GM18909 (cell line): ENCODE measurements around the gene ZC2HC1B.
"Not testable (repeated sequence)": the region's sequence is repeated elsewhere in the genome, so short reads cannot be mapped to it uniquely, and the experiment has no call there.

Experiments used
- ATAC-seq: cut with Tn5 transposase; IDR thresholded peaks from one replicate; pipeline ENCODE4 v1.9.1; 2021; ENCODE audit warnings: mild to moderate bottlenecking; ENCODE audit not compliant: unreplicated experiment, poor library complexity

Gene ZC2HC1B

GRCh38 chr6:143867236-143867635 lies 3.0 kb downstream of the ZC2HC1B start:
- no peak for ATAC-seq

GRCh38 chr6:143868808-143869207 lies 4.5 kb downstream of the ZC2HC1B start:
- ATAC-seq: not testable (repeated sequence)

GRCh38 chr6:143871202-143871730 lies 7.0 kb downstream of the ZC2HC1B start:
- ATAC-seq: not testable (repeated sequence)

- ATAC-seq: peak; percentile 97
Measured at GRCh38 chr6:143872201-143872600, 7.9 kb downstream of the ZC2HC1B start.

- not testable (repeated sequence) for ATAC-seq
Measured at GRCh38 chr6:143873600-143873999, 9.3 kb downstream of the ZC2HC1B start.

- ATAC-seq: not testable (repeated sequence)
Measured at GRCh38 chr6:143874503-143874902, 10.2 kb downstream of the ZC2HC1B start.

GRCh38 chr6:143877584-143878271 lies 13.5 kb downstream of the ZC2HC1B start:
- ATAC-seq: no peak

- no peak for ATAC-seq
Measured at GRCh38 chr6:143878272-143878760, 14.0 kb downstream of the ZC2HC1B start.

- ATAC-seq: no peak
Measured at GRCh38 chr6:143880412-143880811, 16.1 kb downstream of the ZC2HC1B start.

- no peak for ATAC-seq
Measured at GRCh38 chr6:143882401-143882930, 18.2 kb downstream of the ZC2HC1B start.

GRCh38 chr6:143884216-143884900 lies 20.1 kb downstream of the ZC2HC1B start:
- no peak for ATAC-seq

- no peak for ATAC-seq
Measured at GRCh38 chr6:143885116-143885515, 20.8 kb downstream of the ZC2HC1B start.

- ATAC-seq: no peak
Measured at GRCh38 chr6:143894655-143895054, 30.4 kb downstream of the ZC2HC1B start.

- ATAC-seq: no peak
Measured at GRCh38 chr6:143896126-143896860, 32.0 kb downstream of the ZC2HC1B start.

- ATAC-seq: no peak
Measured at GRCh38 chr6:143900358-143900757, 36.1 kb downstream of the ZC2HC1B start.

- ATAC-seq: peak; percentile 96
Measured at GRCh38 chr6:143901885-143902750, 37.8 kb downstream of the ZC2HC1B start.

- no peak for ATAC-seq
Measured at GRCh38 chr6:143902827-143903226, 38.6 kb downstream of the ZC2HC1B start.

GRCh38 chr6:143911028-143911427 lies 46.8 kb downstream of the ZC2HC1B start:
- no peak for ATAC-seq

- no peak for ATAC-seq
Measured at GRCh38 chr6:143912671-143913070, 48.4 kb downstream of the ZC2HC1B start.

GRCh38 chr6:143917026-143917425 lies 52.8 kb downstream of the ZC2HC1B start:
- ATAC-seq: not testable (repeated sequence)
